NCI-H446 treated with DMSO at 0.1 percent for 48 hours (cell line): ENCODE data around the gene ANKS1B.

Source experiments
- DNase-seq: peaks from one replicate; lab custom pipeline; 2025; lab: John Stamatoyannopoulos, UW

Gene ANKS1B

DNA sequence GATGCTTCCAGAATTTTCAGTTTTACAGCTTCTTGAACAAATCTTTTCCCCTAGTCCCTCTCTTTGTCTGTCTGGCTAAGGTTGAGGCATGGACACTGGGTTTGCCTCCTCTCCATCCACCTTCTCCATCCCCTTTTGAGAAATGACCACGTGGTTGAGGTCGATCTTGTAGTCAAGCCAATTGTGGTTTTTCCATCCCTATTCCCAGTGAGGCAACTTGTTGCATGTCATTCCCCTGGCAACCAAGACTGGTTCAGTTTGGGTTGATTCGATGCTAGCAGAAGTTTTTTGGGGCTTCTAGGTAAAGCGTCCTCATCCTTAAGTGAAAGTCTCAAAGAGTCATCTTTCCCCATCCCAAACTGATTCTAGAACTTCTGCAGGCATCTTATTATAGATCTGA lies 1038.9 kb downstream of the ANKS1B start:
- no peak for DNase-seq

DNA sequence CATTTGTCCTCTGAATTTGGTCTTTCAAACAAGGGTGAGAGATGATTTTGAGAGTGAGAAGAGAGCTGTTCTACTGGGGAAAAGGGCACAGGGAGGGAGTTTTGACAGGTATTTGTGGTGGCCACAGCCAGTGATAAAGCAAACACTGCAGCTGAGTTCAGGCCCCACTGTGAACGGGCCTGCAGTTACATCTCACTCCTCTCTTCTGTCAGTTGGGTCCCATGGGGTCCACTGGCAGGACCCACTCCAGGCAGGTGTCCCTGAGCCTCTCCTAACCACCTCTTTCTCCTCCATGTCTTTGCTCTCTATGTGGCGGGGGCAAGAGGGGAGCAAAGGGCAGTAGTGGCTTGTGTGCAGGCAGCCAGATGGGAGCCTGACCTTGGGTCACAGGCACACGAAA lies 1044.8 kb downstream of the ANKS1B start:
- no peak for DNase-seq

DNA sequence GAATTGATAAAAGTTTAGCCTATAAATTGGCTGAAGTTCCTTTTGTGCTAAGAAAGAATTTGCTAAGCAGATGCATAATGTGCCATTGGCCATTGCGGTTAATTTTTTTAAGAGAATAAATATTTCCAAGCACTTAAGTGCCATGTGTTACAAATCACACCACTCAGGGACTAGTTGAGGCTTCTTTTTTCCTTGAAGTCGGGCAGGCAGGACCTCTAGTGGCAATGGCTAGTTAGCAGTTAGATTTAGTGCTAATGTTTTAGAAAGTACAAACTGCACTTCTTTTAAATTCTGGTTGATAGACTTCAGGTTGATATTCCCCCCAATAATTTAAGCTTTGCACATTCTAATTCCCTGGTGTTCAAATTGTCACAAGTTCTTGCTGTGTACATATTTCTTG lies 1045.4 kb downstream of the ANKS1B start:
- DNase-seq = no peak

DNA sequence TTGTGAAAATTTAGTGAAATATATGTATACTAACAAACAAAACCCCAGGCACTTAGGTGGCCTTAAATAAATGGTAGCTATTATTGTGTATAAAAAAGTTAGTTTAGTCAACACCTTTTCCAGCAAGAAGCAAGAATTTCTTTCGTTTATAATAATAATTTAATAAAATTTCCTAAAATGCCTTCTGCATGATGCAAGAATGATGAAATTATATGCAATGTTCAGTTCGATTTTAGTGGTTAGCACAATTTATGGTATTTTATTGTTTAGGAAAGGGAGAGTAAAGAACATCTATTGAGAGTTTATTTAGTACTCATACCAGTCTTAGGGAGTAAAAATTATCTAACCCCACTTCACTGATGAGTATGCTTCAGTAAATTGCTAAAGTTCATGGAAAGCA lies 1048.9 kb downstream of the ANKS1B start:
- DNase-seq = no peak

DNA sequence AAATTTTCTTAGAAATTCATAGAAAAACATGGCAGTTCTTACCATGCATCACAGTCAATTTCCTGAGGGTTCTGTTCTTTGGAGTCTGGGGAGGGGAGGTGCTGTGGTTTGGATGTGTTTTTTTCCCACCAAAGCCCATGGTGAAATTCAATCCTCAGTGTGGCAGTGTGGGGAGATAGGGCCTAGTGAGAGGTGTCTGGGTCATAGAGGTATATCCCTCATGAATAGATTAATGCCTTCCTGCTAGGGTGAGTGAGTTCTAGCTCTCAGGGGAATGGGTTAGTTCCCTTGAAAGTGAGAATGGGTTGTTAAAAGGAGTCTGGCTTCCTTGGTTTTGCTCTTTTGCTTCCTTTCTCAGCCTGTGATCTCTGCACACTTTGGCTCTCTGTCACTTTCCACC lies 1061.9 kb downstream of the ANKS1B start:
- no peak for DNase-seq

DNA sequence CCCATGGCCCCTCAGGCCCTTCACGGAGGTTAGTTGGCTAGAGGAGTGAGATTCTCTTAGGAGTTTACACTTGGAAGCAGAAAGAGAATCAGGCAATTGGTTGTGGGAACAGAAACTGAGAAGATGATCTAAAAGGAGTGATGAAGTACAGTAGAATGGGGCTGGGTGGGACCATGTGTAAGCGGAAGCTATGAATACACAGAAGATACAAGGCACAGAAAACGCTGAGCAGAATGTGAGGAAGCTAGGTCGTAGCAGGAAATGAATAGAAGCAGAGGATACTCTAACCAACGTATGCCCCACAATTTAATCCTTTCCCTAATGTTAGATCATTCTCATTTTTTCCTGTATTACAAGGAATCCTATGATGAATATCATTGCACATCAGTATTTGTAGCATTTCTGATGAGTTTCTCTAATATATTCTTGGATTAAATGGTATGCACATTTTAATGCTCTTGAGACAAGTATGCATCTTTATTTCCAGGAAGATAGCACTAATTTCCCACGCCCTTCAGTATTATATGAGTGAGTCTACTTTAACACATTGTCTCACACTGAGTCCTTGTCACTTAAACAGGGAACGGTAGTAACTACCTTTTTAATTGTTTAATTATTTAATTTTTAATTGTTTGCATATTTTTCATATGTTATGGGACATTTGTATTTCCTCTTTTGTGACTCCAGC lies 1066.4 kb downstream of the ANKS1B start:
- no peak for DNase-seq

DNA sequence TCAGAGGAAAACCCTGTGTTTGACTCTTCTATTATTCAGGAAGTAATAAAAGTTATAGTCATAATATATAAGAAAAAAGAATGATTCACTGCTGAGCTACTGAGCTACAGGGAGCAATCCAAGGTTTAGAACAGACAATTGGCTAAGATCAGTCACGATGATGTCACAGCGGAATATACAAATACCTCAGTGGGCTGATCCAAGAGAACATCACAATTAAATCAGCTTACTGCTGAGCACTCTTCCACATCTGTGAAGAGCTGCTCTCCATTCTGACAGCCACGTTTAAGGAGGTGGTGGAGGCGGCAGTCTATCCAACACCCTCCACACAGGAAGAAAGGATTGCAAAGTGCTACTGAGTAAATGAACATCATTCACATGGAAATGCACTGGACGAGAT lies 1068.6 kb downstream of the ANKS1B start:
- DNase-seq = no peak

DNA sequence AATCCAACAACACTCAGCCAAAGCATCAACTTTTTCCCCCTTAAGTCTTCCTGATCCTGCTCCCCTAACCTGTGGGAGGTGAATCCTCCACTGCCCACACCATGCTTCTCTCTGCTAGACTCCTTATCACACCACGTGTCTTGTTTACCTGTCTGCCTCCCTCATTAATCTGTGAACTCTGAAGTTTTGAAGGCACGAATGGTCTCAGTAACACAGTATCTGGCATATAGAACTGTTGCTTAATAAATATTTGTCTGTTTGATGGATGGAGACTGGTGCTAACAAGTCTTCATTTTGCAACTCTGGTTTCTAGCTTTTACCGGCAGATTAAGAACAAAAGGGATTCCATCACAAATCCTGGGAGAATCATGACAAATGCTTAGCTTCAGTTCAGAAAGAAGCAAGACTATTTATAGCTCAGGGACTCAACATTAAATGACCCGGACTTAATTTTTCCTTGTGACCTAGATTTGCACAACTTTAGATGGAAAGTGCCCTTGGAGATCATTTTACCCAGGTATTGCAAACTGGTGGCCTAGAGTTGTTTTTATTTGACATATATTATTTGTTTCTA lies 1072.2 kb downstream of the ANKS1B start:
- DNase-seq = no peak

DNA sequence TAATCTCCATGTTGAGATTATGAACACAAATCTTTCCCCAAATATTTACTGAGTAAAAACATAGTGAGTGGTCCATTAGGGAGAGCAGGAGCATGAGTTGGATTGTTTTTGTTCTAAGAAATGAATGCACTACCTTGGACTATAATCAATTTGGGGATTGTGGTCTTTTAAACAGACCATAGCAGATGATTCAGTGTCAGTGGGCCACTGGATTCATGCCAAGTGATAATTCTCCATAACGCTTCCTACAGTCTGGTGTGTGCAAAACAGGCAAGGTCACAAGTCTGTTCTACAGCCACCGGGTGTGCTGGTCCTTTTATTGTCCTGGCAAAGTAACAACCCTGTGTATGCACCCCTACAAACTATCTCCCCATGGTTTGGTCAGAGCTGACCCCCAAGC lies 1073.3 kb downstream of the ANKS1B start:
- DNase-seq = no peak

DNA sequence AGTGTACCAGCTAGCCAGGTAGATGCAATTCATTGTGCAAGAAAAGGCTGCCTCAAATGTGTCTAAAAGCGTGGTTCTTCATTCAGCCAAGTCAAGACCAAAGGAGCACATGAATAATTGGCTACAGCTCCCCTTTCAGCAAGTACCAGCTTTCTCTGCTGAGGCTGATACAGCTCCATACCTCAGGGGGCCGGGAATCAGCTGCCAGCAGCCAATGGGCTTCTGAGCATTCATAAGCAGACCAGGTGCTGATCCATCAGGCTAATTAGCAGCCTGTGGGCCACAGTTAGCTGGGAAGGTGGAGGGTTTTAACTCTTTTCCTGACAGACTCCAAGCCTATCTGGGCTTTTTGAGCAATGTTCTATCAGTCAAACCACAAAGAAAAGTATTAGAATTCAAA lies 1075.0 kb downstream of the ANKS1B start:
- no peak for DNase-seq

DNA sequence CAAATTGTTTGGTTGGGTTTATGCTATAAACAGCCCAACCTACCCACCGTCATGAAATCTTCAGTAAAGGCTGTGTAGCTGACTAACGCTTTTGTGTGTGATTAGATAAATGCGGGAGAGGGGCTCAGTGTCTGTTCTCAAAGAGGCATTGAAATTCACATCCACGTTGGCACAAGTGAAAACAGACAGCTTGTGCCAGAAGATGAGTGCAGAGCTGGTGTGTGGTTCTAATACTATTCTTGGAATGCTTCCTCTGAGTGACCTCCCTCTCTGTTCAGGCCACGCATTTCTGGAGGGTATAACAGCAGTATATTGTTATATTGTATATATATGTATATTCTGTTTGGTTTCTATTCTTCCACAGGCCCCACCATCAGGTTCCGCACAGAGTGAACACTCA lies 1075.9 kb downstream of the ANKS1B start:
- DNase-seq = no peak

DNA sequence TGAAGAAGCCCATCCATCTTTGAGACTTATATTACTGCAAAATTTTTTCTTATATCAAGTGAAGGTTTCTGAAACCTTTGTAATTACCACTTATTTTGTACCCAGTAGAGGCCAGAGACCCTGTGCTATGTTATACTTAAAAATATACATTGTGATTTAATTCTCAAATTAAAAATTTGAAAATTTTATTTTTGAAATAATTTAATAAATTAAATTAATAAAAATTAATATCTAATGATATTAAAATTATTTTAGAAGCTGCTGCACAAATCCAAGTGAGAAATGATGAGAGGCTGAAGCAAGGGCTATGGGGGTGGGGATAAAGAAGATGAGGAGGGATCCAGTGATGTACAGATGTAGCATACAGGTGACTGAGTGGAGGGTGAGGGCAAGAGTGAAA lies 1080.9 kb downstream of the ANKS1B start:
- no peak for DNase-seq

DNA sequence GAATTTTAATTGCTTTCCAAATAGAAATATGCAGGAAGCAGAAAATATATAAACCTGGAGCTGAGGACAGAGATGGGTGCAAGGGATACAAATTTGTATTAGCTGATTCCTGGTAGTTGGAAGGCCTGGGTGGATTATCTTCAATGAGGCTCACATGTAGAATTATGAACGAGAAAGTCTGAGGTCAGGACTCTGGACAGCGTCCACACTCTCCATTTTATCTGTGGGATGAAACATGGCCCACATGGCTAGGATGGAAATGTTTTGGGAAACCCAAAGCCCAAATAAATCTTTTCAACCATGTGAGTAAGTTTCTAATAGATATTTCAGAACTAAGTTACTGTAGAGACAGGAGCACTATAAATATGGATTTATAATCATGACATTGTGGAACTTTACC lies 1083.5 kb downstream of the ANKS1B start:
- DNase-seq = no peak

DNA sequence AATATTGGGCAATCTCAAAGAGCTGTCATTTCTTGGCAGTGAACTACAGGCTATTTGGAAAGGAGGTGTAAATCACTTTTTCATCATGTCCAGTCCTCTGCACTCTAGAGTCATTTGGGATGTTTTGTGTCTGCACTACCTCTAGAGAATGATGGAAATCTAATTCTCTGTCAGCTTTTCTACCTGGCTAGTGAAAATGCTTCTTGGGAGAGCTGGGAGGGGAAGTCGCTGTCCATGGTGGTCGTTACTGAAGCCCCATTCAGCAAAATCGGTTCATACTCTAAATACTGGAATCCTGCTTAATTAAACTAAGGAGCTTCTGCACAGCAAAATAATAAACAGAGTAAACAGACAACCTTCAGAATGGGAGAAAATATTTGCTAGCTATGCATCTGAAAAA lies 1087.8 kb downstream of the ANKS1B start:
- DNase-seq = no peak

DNA sequence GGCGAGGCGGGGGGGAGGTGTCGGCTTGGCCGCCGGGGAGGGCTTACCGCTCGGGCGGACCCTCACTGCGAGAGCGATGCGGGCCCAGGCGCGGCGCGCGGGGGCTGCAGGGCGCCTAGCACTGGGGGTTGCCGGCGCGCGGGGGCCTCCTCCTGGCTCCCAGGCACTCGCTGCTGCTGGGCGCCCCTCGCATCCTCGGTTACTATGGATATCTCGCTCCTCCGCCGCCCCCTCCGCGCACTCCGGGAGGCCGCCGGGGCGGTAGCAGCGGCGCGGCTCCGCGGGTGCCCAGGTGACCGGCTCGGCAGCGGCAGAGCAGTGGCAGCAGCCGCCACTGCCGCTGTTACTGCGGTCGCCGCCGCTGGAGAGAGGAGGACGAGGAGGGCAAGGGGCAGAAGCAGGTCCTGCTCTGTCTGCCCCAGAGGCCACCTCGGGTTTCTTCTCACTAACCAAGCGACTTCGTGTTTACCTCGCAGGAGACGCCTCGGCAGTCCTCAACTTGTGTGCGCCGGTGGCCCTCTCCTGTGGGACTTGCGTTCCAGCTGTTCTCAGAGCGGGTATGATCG lies 1089.6 kb downstream of the ANKS1B start:
- DNase-seq = no peak

DNA sequence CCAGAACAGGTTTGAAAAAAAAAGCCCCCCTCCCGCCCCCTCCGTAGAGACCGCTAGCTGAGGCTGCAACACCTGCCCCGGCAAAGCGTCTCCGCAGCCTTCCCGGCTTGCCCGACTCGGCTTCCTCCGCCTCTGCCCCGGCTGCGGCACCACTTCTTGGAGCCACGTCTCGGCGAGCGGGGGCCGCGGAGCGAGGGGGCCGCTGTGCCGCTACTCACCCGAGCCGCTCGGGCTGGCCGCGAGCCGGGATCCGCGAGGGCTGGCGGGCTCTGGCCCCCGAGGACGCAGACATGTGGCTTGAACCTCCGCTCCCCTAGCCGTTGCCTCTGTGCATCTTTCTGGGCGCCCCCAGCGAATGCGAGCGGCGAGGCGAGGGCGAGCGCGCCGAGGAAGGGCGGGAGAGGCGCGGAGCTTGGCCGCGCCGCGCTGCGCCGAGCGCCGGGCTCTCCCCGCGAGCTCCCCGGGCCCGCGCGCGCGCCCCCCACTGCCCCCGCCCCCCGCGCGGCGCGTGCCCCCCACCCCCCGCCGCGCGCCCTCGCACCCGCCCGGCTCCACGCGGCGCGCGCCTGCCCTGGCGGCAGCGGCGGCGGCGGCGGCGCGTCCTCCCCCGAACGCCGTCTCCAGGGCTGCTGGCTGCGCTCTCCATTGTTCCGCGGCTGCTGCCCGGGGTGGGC lies 1090.2 kb downstream of the ANKS1B start:
- DNase-seq = no peak

DNA sequence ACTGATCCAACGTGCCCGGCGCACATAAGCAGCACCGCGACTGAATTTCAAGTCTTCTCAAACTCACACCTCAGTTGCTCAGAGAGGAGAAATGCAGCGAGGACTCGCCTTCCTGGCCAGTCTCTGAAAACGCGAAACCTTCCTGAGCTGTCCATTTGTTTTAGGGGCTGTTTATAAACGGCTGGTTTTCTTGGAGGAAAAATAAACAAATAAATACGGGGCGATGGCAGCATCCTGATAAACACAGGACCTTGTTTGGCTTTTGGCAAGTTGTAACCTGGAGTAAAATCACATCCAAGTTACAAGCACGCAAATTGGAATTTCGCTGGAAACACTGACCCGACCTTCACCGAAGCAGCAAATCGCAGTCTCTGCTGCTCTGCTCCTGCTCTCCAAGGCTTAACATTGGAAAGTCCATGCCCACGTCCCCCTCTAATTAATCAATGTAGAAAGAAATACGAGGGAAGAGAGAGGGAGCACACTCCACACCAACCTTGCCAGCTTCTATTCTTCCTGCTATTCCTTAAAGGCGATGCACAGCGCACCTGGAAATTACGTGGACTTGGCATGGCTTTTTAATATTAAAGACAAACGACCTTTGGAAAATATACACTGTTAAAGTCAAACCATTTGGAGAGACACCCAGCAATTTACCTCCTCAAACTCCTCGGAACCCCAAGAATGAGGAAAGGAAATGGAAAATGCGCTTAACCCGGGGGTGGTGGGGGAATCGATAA lies 1090.9 kb downstream of the ANKS1B start:
- DNase-seq = no peak

DNA sequence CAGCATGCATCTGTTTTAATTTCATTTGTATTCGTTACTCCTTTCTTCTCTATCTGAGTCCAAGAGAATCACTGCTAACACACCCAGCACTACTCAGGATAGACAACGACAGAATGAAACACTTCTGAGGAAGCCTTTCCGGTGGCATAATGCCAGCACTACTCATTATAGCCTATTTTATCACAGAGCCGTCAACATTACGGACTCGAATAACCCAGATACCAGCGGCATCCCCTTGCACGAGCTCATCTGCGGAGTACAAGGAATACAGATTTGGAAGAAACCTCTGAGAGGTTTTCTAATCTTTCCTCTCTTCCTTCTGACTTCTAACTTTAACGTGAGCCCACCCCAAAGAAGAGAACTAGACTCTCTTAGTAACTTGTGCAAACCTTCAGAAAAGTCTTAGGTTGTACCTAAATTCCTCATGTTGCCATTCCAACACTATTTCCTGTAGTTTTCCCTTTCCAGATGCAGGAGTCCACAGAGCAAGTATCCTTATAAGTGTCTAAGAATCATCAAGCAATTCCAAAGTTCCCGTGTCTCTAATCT lies 1091.5 kb downstream of the ANKS1B start:
- DNase-seq = no peak

DNA sequence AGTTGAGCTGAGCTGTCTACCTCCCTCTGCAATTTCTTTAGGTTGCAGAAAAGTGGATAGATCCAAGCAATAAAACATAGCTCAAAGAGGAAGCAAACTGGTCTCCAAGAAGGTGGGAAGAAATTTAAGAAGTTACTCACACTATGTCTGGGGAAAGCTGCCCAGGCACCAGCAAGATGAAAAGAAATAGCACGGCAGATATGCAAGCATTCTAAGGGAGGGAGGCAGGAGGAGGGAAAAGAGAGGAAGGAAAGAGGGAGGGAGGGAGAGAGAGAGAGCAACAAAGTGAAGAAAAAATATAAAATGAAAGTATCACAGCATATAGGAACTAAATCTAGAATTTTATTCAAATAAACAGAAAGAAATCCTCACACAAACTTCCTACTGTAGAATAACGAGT lies 1099.0 kb downstream of the ANKS1B start:
- no peak for DNase-seq

DNA sequence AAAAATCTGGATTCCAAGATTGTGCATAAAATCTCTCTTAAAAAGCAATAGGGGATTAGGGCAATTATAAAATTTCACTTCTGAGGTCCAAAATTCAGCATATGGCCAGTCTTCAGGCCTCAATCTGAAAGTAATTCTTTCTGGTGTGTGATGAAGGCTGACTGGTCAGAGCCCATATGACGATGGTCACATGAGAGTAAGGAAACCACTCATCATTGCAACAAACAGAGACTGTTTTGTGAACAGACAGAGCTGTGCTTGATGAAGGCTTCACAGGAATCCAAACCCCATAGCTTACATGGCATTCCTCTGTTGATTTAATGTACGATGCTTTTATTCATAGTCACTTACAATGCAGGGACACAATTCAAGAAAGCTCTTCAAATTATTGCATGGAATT lies 1101.5 kb downstream of the ANKS1B start:
- DNase-seq = no peak

DNA sequence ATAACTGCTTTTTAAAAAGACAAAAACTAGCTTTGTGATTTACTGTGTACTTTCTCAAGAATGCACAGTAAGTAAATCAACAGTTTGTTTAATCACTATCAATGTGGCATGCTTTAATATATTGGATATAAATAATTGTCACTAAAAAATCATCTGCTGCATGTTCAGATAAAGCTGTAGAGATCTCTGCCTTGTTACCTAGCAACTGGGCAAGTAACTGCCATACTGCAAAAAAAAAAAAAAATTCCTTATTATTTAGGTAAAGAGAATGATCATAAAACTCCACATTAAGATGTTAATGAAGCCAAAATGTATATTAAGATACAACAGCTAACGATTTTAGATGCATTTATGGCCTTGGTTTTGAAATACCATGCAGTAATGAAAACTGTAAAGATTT lies 1102.2 kb downstream of the ANKS1B start:
- no peak for DNase-seq

DNA sequence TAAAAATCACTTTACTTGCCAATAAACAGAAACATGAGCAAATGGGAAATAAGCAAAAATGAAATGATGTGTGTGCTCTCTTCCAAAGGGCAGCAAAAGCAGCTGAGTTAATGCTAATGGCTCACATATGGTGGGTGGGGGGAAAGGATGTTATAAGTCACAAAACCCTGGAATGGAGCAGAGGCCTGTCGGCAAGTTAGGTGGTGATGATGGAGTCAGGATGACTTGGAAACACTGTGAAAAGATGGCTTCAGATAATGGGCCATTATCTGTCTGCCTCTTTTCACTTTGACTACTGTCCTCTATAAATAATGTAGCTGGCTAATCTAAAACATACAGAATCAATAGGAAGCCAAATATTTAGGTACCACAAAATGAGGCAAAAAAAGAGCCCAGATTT lies 1111.0 kb downstream of the ANKS1B start:
- DNase-seq = no peak
